ENCODE data around the gene ANTXRL. TPM values are rescaled to one million over a fixed set of nuclear protein-coding genes. Genes with fewer than 3 reads are reported as not detected.
"Not testable (repeated sequence)": the region's sequence is repeated elsewhere in the genome, so short reads cannot be mapped to it uniquely, and the experiment has no call there.

Gene ANTXRL
- total RNA-seq, 1 experiment from 2014 or later: not detected

DNA sequence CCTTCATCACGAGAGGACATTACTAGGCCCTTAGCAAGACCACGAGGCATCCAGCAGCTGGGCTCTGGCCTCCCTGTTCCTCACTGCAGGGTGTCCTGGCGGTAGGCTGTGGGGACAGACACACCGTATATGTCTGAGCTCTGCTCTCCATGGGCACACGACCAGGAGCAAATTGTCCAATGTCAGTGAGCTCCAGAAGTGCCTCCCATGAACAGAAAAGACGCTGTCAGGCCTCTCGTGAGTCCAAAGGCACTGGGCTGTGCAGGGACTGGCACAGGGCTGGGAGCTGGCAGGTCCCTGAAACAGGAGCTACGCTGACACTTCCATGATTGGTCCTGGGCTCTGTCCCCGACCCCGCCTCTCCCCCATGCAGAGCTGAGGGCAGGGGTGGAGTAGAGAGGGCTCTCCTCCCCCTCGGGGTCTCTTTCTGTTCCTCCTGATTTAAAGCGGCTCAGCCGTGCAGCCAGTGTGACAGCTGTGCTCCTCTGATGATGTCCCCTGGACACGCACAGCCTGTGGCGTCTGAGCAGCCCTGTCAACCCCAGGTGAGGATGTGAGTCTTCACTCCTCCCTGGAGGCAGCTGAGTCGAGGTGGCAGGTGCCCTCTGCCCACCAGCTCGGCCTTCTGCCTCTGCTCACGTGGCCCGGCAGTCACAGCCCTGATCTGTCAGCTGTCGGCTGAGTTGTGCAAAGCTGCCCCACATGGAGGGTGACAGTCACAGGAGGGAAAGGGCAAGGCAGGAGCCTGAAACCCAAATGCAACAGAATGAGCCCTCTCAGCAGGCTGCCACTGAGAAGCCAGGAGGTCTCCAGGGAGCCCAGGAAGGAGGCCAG is 13.0 kb downstream of the ANTXRL start:
- no TSS peak for BruUV-seq (replicated peaks)
- H3K9me3 Mint-ChIP-seq (ENCODE audit: low read depth, unreplicated experiment): no peaks in the 10 kb centered on the region
- no peaks in the 10 kb centered on the region for H3K36me3 Mint-ChIP-seq (ENCODE audit: insufficient read depth, unreplicated experiment)
- TF ChIP-seq, protein P1, sequence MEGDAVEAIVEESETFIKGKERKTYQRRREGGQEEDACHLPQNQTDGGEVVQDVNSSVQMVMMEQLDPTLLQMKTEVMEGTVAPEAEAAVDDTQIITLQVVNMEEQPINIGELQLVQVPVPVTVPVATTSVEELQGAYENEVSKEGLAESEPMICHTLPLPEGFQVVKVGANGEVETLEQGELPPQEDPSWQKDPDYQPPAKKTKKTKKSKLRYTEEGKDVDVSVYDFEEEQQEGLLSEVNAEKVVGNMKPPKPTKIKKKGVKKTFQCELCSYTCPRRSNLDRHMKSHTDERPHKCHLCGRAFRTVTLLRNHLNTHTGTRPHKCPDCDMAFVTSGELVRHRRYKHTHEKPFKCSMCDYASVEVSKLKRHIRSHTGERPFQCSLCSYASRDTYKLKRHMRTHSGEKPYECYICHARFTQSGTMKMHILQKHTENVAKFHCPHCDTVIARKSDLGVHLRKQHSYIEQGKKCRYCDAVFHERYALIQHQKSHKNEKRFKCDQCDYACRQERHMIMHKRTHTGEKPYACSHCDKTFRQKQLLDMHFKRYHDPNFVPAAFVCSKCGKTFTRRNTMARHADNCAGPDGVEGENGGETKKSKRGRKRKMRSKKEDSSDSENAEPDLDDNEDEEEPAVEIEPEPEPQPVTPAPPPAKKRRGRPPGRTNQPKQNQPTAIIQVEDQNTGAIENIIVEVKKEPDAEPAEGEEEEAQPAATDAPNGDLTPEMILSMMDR (IDR thresholded peaks at IDR 0.05; ENCODE audit: unreplicated experiment): no peak
- CTCF ChIA-PET: interaction anchor here (1.0 to 1.8 kb wide), 2 partner anchors 11 to 20 kb away, joined by 3 to 4 read pairs; no protein-coding TSS in a partner anchor
- intact Hi-C loops (cut with micrococcal nuclease; ENCODE audit: unreplicated experiment): no loop called here
- H3K27ac Mint-ChIP-seq (ENCODE audit: unreplicated experiment): no peak overlapping the region
- H3K4me3 Mint-ChIP-seq (ENCODE audit: low read depth, unreplicated experiment): no peak overlapping the region
- no peaks in the 10 kb centered on the region for H3K4me1 Mint-ChIP-seq (ENCODE audit: low read depth, unreplicated experiment)
- no peak for DNase-seq
- H3K27me3 Mint-ChIP-seq (ENCODE audit: unreplicated experiment): peaks cover 25% of the 10 kb centered on the region

- intact Hi-C loops (cut with micrococcal nuclease; ENCODE audit: unreplicated experiment); H3K4me1 Mint-ChIP-seq (ENCODE audit: low read depth, unreplicated experiment); H3K4me3 Mint-ChIP-seq (ENCODE audit: low read depth, unreplicated experiment); H3K36me3 Mint-ChIP-seq (ENCODE audit: insufficient read depth, unreplicated experiment); H3K9me3 Mint-ChIP-seq (ENCODE audit: low read depth, unreplicated experiment); DNase-seq; H3K27ac Mint-ChIP-seq (ENCODE audit: unreplicated experiment); BruUV-seq (replicated peaks): not testable (repeated sequence)
- CTCF ChIA-PET: interaction anchor here (1.8 kb wide), 1 partner anchor 11 kb away, joined by 4 read pairs; no protein-coding TSS in a partner anchor
- H3K27me3 Mint-ChIP-seq (ENCODE audit: unreplicated experiment): peaks cover 31% of the 10 kb centered on the region
Observed at GRCh38 chr10:46300370-46300711, 13.5 kb downstream of the ANTXRL start.

DNA sequence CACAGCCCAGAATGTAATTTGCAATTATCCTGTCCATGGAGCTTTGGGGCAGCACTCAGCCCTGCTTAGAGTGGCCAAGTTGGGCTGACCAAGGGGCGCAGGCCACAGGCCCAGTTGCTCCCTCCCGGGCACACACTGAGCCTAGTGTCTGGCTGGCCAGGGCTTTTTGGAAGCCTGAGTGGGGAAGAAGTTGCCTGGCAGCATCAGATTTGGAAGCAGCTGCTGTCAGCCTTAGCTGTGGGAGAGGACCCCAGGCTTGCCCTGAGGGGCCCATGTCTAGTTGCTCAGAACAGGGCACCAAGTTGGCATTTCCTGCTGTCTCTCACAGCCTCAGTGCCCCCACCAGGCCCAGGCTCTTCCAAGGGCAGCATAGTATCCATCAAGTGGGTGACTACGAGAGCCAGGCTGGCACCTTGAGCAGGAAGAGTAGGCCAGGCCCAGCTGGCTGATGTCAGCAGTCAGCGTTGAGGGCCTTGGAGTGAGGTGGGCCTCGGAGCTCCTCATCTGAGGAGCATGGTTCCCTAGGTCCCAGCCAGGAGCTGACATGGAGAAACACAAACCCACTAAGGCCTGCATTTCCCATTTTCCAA is 14.4 kb downstream of the ANTXRL start:
- DNase-seq: no peak
- intact Hi-C loops (cut with micrococcal nuclease; ENCODE audit: unreplicated experiment): no loop called here
- TF ChIP-seq, protein P1 (IDR thresholded peaks at IDR 0.05; ENCODE audit: unreplicated experiment): no peak
- H3K9me3 Mint-ChIP-seq (ENCODE audit: low read depth, unreplicated experiment): no peaks in the 10 kb centered on the region
- peaks cover 39% of the 10 kb centered on the region for H3K27me3 Mint-ChIP-seq (ENCODE audit: unreplicated experiment)
- no peaks in the 10 kb centered on the region for H3K36me3 Mint-ChIP-seq (ENCODE audit: insufficient read depth, unreplicated experiment)
- no peak overlapping the region for H3K27ac Mint-ChIP-seq (ENCODE audit: unreplicated experiment)
- no peak overlapping the region for H3K4me3 Mint-ChIP-seq (ENCODE audit: low read depth, unreplicated experiment)
- peaks cover 4% of the 10 kb centered on the region for H3K4me1 Mint-ChIP-seq (ENCODE audit: low read depth, unreplicated experiment)
- CTCF ChIA-PET: interaction anchor here (0.6 kb wide), 1 partner anchor 73 kb away, joined by 7 read pairs; no protein-coding TSS in a partner anchor
- no TSS peak for BruUV-seq (replicated peaks)

- Mint-ChIP-seq H3K36me3 (ENCODE audit: insufficient read depth, unreplicated experiment) (no peaks in the 10 kb centered on the region), H3K4me3 (ENCODE audit: low read depth, unreplicated experiment) (no peak overlapping the region), H3K9me3 (ENCODE audit: low read depth, unreplicated experiment) (no peaks in the 10 kb centered on the region), H3K4me1 (ENCODE audit: low read depth, unreplicated experiment) (peaks cover 10% of the 10 kb centered on the region), H3K27ac (ENCODE audit: unreplicated experiment) (no peak overlapping the region), H3K27me3 (ENCODE audit: unreplicated experiment) (peaks cover 46% of the 10 kb centered on the region)
- CTCF ChIA-PET: no interaction called here
- BruUV-seq (replicated peaks): no TSS peak
- intact Hi-C loops (cut with micrococcal nuclease; ENCODE audit: unreplicated experiment): no loop called here
- TF ChIP-seq, protein P1 (IDR thresholded peaks at IDR 0.05; ENCODE audit: unreplicated experiment): no peak
- DNase-seq: no peak
Observed at GRCh38 chr10:46301721-46302479, 15.1 kb downstream of the ANTXRL start.

- CTCF ChIA-PET; BruUV-seq (replicated peaks); H3K9me3 Mint-ChIP-seq (ENCODE audit: low read depth, unreplicated experiment); intact Hi-C loops (cut with micrococcal nuclease; ENCODE audit: unreplicated experiment); H3K36me3 Mint-ChIP-seq (ENCODE audit: insufficient read depth, unreplicated experiment); H3K27ac Mint-ChIP-seq (ENCODE audit: unreplicated experiment); H3K4me3 Mint-ChIP-seq (ENCODE audit: low read depth, unreplicated experiment); DNase-seq: not testable (repeated sequence)
- peaks cover 10% of the 10 kb centered on the region for H3K4me1 Mint-ChIP-seq (ENCODE audit: low read depth, unreplicated experiment)
- peaks cover 46% of the 10 kb centered on the region for H3K27me3 Mint-ChIP-seq (ENCODE audit: unreplicated experiment)
Observed at GRCh38 chr10:46302765-46303352, 16.1 kb downstream of the ANTXRL start.
